Caco-2 (cell line): ENCODE data around the gene PDE9A. TPM values are rescaled to one million over a fixed set of nuclear protein-coding genes. Genes with fewer than 3 reads are reported as not detected.

Experiments
- BruUV-seq: library from RNA; stranded (reverse); fragments of 400-500 nt; replicated peaks from 2 replicates; lab custom pipeline; 2021; lab: Mats Ljungman, UMichigan
- CTCF ChIA-PET: fragments of 300-600 bp; sonication (Branson Sonifier 250); formaldehyde crosslinking; loops from one replicate; lab custom pipeline; 2022; ENCODE audit warnings: antibody characterized with exemption; lab: Charles Lee
- POLR2A ChIA-PET: fragments of 300-600 bp; sonication (Branson Sonifier 250); formaldehyde crosslinking; loops from one replicate; lab custom pipeline; 2022; ENCODE audit warnings: antibody characterized with exemption; lab: Charles Lee
- DNase-seq, 2 experiments: peaks; one replicate each; pipeline versions ENCODE4 v3.0.0 to v3.0.0-alpha.2; 2020 to 2022
- H3K27me3 ChIP-seq: replicated peaks from 2 replicates; pipeline ENCODE4 v1.6.0; 2011; ENCODE audit warnings: low read length; ENCODE audit not compliant: control insufficient read depth, insufficient read depth
- H3K36me3 ChIP-seq: 2 replicates; pipeline ENCODE4 v1.5.1; 2011; ENCODE audit warnings: low read length; ENCODE audit not compliant: control insufficient read depth, insufficient read depth
- H3K4me1 ChIP-seq: fragments of 250-450 bp; sonication (Bioruptor Pico); 2 replicates; pipeline ENCODE4 v1.5.1; 2020; ENCODE audit warnings: mild to moderate bottlenecking
- H3K4me3 ChIP-seq: 2 replicates; pipeline ENCODE4 v1.5.1; 2011; ENCODE audit warnings: low read depth, mild to moderate bottlenecking, control low read depth, low read length
- H3K9me3 ChIP-seq: fragments of 250-450 bp; sonication (Bioruptor Pico); 2 replicates; pipeline ENCODE4 v1.5.1; 2020; ENCODE audit warnings: mild to moderate bottlenecking, moderate library complexity
- H3K27ac Mint-ChIP-seq: one replicate; pipeline ENCODE4 v1.8.0; 2022; ENCODE audit warnings: mixed read lengths; ENCODE audit not compliant: unreplicated experiment
- H3K27me3 Mint-ChIP-seq: one replicate; pipeline ENCODE4 v1.8.0; 2022; ENCODE audit warnings: mixed read lengths; ENCODE audit not compliant: insufficient read depth, unreplicated experiment
- H3K36me3 Mint-ChIP-seq: one replicate; pipeline ENCODE4 v1.8.0; 2022; ENCODE audit warnings: mild to moderate bottlenecking, mixed read lengths; ENCODE audit not compliant: insufficient read depth, unreplicated experiment
- H3K4me1 Mint-ChIP-seq: one replicate; pipeline ENCODE4 v1.8.0; 2022; ENCODE audit warnings: low read depth, mixed read lengths; ENCODE audit not compliant: unreplicated experiment
- H3K4me3 Mint-ChIP-seq: one replicate; pipeline ENCODE4 v1.8.0; 2022; ENCODE audit warnings: mild to moderate bottlenecking, moderate library complexity, mixed read lengths; ENCODE audit not compliant: unreplicated experiment
- H3K9me3 Mint-ChIP-seq: one replicate; pipeline ENCODE4 v1.8.0; 2022; ENCODE audit warnings: mixed read lengths; ENCODE audit not compliant: unreplicated experiment
- intact Hi-C: fragments of 100-400 bp; cut with micrococcal nuclease; formaldehyde crosslinking; loops from one replicate; pipeline ENCODE4 v1.10.0; 2022; ENCODE audit not compliant: unreplicated experiment
- total RNA-seq: library from RNA; stranded (reverse); gene quantifications from 2 replicates; pipeline ENCODE4 v1.2.3, GENCODE V29; 2022
- TF ChIP-seq, protein P1 (sequence below), 2 experiments: fragments of 200-600 bp in 1 of 2; IDR thresholded peaks; 1 replicate in 1 of 2; 2 replicates in 1 of 2; pipeline versions ENCODE4 v1.5.1 to v1.8.0; 2011 to 2022; ENCODE audit warnings: antibody characterized with exemption in 1 of 2, control low read depth in 1 of 2, inconsistent platforms in 1 of 2, low read depth in 1 of 2, low read length in 1 of 2, mild to moderate bottlenecking in 1 of 2, moderate library complexity in 1 of 2; ENCODE audit not compliant: insufficient read depth in 1 of 2, severe bottlenecking in 1 of 2, unreplicated experiment in 1 of 2

The PDE9A gene
- total RNA-seq, 1 experiment from 2014 or later, result 9.7 TPM

DNA sequence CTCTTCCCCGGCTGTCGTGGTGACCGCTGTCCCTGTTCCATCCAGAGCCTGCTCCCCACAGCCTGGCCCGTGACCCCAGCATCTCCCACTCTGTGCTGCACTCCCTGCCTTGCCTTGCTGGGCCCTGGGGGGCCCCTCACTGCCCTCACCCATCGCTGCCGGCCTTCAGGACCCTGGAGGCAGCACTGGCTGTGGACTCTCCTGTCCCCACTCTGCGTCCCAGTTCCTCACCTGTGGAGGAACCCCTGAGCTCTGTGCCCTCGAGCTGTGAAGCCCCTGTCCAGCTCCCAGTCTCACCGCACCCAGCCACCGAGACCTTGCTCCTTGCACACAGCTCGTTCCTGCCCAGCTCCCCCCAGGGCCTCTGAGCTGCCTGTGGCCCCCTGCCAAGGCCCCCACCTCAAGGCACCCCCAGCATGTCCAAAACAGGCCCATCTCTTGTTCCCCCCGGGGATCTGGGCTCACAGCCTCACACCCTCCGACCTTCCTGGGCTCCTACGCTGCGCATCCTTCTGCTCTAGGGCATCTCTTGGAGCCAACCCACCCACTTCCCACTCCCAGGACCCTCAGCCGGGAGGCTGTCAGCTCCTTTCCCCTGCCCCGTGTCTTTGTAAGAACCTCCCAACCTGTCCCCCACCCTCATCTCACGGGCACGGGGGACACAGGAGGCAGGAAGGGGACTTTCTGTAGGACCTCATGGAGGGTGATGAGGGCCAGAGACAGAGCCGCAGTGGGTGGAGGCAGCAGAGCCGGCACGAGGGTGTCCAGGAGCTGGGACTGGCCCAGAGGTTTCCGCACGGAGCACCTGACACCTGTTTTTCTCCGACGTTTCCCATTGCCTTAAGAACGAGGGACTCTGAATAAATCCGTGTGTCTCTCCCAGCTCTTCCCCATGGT is 116.6 kb downstream of the PDE9A start:
- Mint-ChIP-seq H3K27me3 (no peaks in the 10 kb centered on the region), H3K4me1 (no peaks in the 10 kb centered on the region), H3K36me3 (peaks cover 3% of the 10 kb centered on the region), H3K9me3 (no peaks in the 10 kb centered on the region), H3K4me3 (no peak overlapping the region), H3K27ac (no peak overlapping the region)
- Histone ChIP-seq H3K4me3 (no peak overlapping the region), H3K4me1 (no peaks in the 10 kb centered on the region), H3K36me3 (0 out of 2 replicates have a peak, but pooled peaks cover 4% of the 10 kb centered on the region), H3K27me3 (no peaks in the 10 kb centered on the region), H3K9me3 (no peaks in the 10 kb centered on the region)
- ChIA-PET POLR2A (no interaction called here), CTCF (no interaction called here)
- BruUV-seq, result no TSS peak
- intact Hi-C loops, result no loop called here
- TF ChIP-seq, protein P1, sequence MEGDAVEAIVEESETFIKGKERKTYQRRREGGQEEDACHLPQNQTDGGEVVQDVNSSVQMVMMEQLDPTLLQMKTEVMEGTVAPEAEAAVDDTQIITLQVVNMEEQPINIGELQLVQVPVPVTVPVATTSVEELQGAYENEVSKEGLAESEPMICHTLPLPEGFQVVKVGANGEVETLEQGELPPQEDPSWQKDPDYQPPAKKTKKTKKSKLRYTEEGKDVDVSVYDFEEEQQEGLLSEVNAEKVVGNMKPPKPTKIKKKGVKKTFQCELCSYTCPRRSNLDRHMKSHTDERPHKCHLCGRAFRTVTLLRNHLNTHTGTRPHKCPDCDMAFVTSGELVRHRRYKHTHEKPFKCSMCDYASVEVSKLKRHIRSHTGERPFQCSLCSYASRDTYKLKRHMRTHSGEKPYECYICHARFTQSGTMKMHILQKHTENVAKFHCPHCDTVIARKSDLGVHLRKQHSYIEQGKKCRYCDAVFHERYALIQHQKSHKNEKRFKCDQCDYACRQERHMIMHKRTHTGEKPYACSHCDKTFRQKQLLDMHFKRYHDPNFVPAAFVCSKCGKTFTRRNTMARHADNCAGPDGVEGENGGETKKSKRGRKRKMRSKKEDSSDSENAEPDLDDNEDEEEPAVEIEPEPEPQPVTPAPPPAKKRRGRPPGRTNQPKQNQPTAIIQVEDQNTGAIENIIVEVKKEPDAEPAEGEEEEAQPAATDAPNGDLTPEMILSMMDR (IDR thresholded peaks at IDR 0.05; ENCODE audit: insufficient read depth in 1 of 2, low read depth in 1 of 2, low read length in 1 of 2, severe bottlenecking in 1 of 2, unreplicated experiment in 1 of 2), result no peak
- DNase-seq, result no peak

DNA sequence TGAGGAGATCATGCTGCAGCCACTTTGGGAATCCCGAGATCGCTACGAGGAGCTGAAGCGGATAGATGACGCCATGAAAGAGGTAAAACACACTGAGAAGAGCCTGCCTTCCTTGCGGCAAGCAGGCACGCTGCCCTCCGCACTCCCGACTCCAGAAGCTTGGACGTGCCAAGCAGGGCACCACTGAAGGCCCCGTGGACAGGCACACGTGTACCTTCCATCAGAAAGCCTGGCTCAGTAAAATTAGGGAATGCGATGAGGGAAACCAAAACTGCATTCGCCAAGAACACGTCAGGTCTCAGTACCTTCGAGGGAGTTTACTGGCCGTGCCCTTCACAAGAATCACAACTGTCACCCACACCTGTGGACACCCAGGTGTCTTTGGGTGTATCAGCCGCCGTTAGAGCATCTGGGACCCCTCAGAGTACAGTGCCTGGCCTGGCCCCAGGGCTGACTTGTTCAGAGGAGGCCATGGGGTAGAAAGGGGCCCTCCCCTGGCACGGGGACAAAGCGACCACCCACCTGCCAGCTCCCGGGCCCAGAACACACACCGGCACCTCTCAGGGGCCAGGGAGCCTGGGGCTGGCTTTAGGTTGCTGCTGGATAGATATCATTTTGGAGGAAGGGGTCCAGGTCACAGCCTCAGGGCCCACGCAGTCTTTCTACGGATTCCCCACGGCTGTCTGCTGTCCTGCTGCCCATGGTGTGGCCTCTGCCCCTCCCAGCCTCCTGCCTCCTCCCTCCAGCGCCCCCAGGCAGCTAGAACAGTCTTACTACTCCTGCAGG is 117.5 kb downstream of the PDE9A start:
- Mint-ChIP-seq H3K27me3 (no peaks in the 10 kb centered on the region), H3K4me1 (no peaks in the 10 kb centered on the region), H3K4me3 (no peak overlapping the region), H3K27ac (no peak overlapping the region), H3K9me3 (no peaks in the 10 kb centered on the region), H3K36me3 (no peaks in the 10 kb centered on the region)
- no peaks in the 10 kb centered on the region for H3K27me3 ChIP-seq
- ChIA-PET CTCF (no interaction called here), POLR2A (no interaction called here)
- H3K4me1 ChIP-seq, result no peaks in the 10 kb centered on the region
- no peaks in the 10 kb centered on the region for H3K9me3 ChIP-seq
- 0 out of 2 replicates have a peak, but pooled peaks cover 4% of the 10 kb centered on the region for H3K36me3 ChIP-seq
- H3K4me3 ChIP-seq, result no peak overlapping the region
- TF ChIP-seq, protein P1 (IDR thresholded peaks at IDR 0.05; ENCODE audit: insufficient read depth in 1 of 2, low read depth in 1 of 2, low read length in 1 of 2, severe bottlenecking in 1 of 2, unreplicated experiment in 1 of 2), result no peak
- no peak for DNase-seq
- intact Hi-C loops, result no loop called here
- no TSS peak for BruUV-seq

DNA sequence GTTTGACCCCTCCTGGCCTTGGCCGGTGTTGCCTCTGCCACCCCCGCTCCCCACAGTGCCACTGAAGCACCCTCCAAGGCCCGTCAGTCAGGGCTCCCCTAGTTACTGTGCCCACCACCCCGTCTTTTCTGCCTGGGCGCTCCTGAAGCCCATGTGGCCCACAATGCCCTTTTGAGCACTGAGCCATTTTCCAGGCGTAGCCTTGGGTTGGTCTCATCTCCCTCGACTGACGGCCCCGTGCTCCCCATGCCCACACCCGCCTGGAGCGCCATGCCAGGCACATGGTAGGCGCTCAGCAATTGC is 118.0 kb downstream of the PDE9A start:
- Mint-ChIP-seq H3K27ac (no peak overlapping the region), H3K4me3 (no peak overlapping the region), H3K4me1 (no peaks in the 10 kb centered on the region), H3K9me3 (no peaks in the 10 kb centered on the region), H3K36me3 (no peaks in the 10 kb centered on the region), H3K27me3 (no peaks in the 10 kb centered on the region)
- DNase-seq, result no peak
- POLR2A ChIA-PET, result no interaction called here
- H3K4me3 ChIP-seq, result no peak overlapping the region
- no TSS peak for BruUV-seq
- H3K27me3 ChIP-seq, result no peaks in the 10 kb centered on the region
- H3K9me3 ChIP-seq, result no peaks in the 10 kb centered on the region
- CTCF ChIA-PET, result no interaction called here
- no peaks in the 10 kb centered on the region for H3K4me1 ChIP-seq
- 0 out of 2 replicates have a peak, but pooled peaks cover 4% of the 10 kb centered on the region for H3K36me3 ChIP-seq
- TF ChIP-seq, protein P1 (IDR thresholded peaks at IDR 0.05; ENCODE audit: insufficient read depth in 1 of 2, low read depth in 1 of 2, low read length in 1 of 2, severe bottlenecking in 1 of 2, unreplicated experiment in 1 of 2), result no peak
- intact Hi-C loops, result no loop called here
